Measurements from ENCODE around the gene CIAPIN1.

Gene CIAPIN1

DNA sequence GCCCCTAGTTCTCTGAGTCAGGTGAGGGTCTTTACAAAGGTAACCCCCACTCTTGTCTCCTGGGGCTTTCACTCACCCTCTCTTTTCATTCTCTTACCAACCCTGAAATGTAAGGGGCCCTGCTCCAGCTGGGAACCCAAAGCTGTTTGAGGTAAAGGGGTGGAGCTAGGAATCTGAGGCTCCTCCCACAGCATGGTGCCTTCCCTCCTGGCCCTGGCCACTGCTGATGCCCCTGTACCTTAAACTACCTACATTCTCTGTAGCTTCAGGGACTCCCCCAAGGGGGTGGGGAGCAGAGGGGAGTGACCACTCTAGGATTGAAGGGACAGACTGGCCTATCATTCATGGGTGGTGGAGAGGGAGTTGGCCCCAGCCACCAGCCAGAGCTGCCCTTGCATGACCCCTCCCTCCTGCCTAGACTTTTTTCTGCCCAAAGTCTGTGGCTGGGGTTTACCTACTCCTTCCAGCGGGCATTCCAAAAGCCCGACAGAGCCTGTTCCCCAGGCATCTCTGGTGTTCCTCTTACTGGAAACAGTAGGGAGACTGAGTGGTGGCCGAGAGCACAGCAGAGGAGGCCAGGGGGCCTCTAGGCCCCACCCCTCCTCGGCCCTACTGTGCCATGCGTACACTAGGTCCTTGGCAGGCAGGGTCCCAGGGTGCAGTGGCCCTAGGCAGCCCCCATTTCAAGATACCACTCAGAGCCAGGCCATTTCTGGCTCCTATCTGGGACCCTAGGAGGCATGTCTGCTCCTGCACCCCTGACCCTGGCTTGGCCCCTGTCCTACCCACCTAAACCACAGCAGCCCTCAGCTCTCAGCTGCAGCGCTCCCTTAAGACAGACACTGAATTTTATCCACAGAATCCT lies 29.6 kb upstream of the CIAPIN1 start:
- Histone ChIP-seq H3K4me2 (peak overlapping the region; percentile 98), H3K9ac (no peak overlapping the region; the same call in 1 of the 2 replicates), H3K4me1 (peaks cover 90% of the 10 kb centered on the region)

DNA sequence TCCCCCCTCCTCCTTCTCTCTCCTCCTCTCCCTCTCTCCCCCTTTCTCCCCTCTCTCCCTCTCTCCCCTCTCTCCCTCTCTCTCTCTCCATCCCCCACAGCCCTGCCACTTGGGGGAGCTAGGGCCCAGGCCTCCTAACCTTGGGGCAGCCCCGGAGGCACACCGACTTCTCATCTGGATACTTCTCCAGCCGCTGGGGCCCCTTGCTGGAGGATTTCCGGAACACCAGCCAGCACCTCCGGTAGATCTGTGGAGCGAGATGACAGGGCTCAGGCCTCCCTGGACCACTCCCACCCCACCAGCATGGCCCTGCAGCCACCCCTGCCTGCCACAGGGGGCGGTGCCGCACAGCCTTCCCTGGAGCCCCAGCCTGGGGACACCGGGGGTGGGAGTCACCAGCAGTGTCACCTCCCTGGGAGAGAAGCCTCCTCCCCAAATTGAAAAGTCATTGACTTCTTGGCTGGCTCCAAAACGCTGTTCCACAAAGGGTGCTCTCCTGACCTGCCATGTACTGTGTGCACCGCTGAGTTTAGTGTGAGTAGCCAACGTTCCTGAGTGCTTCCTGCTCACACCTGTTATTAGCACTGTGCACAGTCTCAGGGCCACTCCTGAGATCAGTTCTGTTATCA lies 28.6 kb upstream of the CIAPIN1 start:
- no peak for TF ChIP-seq Cebpa-rat (IDR thresholded peaks at IDR 0.05)
- peak overlapping the region; percentile 98 for H3K4me2 ChIP-seq
- no peaks in the 10 kb centered on the region for H3K9me3 ChIP-seq
- no peak overlapping the region for H3K9ac ChIP-seq
- no peak overlapping the region; the same call in 1 of the 2 replicates for H3K27ac ChIP-seq
- H3K27me3 ChIP-seq, result no peaks in the 10 kb centered on the region
- peaks cover 38% of the 10 kb centered on the region for H3K36me3 ChIP-seq
- peaks cover 83% of the 10 kb centered on the region for H3K4me1 ChIP-seq
- H3K4me3 ChIP-seq, result no peak overlapping the region
- peaks cover 47% of the 10 kb centered on the region for H4K20me1 ChIP-seq

More for the DNA sequence above, 29.6 kb upstream of the CIAPIN1 start:
- H3K36me3 ChIP-seq, result peaks cover 30% of the 10 kb centered on the region
- TF ChIP-seq Cebpa-rat (IDR thresholded peaks at IDR 0.05), result no peak
- H3K27me3 ChIP-seq, result no peaks in the 10 kb centered on the region
- H4K20me1 ChIP-seq, result peaks cover 47% of the 10 kb centered on the region
- peak overlapping the region; percentile 29; the same call in 1 of the 2 replicates for H3K27ac ChIP-seq
- H3K9me3 ChIP-seq, result no peaks in the 10 kb centered on the region
- no peak overlapping the region for H3K4me3 ChIP-seq

DNA sequence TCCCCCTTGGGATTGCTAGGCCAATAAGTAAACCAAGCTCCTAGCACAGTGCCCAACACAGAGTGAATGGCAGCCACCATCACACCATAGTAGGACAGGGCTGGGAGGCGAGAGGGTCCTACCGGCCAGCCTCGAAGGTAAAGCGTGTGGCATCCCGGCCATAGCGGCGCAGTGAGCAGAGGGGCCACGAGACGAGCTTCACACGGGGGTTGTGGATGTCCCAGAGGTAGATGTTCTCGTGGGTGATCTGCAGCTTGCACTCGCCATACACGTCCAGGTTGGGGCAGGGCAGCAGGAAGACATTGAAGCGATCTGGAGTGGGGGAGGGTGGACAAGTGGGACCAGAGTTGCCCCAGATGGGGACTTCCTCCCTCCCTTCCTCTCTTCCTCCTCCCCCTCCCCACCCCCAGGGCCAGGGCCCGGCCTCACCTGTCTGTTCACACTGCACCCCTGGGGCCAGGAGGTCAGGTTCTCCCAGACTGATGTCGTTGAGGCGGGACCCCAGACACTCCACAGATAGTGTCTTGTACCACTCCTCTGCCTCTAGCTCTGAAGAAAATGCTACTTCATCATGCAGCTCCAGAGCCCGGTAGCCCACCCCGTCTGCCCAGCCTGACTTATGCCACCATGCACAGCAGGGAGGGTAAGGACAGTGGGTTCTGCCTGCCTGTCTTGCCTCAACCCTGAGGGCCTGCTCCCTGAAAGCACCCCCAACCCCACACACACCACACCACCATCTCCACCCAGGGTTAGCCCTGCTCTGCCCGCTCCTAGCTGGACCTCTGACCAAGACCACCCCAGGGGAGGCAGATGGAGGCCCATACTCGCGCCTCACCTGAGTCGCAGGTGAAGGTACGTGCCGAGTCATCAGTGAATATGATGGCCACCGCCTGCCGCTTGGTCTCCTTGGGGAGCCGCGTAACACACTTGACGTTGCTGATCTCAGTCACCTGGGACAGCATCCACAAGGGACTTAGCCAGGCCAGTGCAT lies 27.8 kb upstream of the CIAPIN1 start:
- TF ChIP-seq Cebpa-rat (IDR thresholded peaks at IDR 0.05), result no peak
- Histone ChIP-seq H3K9ac (no peak overlapping the region), H3K4me1 (peaks cover 75% of the 10 kb centered on the region), H3K27ac (peak overlapping the region; percentile 55), H3K9me3 (no peaks in the 10 kb centered on the region), H3K36me3 (peaks cover 47% of the 10 kb centered on the region), H4K20me1 (peaks cover 47% of the 10 kb centered on the region), H3K4me3 (no peak overlapping the region), H3K4me2 (peak overlapping the region; percentile 98), H3K27me3 (no peaks in the 10 kb centered on the region)

DNA sequence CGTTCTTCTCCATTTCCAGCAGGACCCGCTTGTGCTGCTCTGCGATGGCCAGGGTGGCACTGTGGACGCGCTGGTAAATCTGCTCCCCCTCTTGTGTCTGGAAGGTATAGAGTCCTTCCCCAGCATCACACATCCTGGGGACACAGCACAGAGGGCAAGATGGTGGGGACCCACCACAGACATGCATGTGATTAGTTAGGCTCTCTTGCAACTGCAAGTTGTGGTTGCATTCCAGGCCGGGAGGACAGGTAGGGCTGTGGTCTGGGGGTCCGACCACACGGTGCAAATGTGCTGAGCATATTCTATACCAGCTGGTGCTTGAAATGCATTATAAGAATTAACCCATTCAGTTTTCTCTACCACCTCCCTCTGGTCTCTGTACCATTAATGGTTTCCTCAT lies 26.7 kb upstream of the CIAPIN1 start:
- Histone ChIP-seq H3K27me3 (no peaks in the 10 kb centered on the region), H3K4me1 (peaks cover 64% of the 10 kb centered on the region), H3K36me3 (peaks cover 57% of the 10 kb centered on the region), H4K20me1 (peaks cover 57% of the 10 kb centered on the region), H3K4me3 (no peak overlapping the region), H3K9me3 (no peaks in the 10 kb centered on the region), H3K9ac (no peak overlapping the region), H3K27ac (no peak overlapping the region), H3K4me2 (no peak overlapping the region)
- no peak for TF ChIP-seq Cebpa-rat (IDR thresholded peaks at IDR 0.05)

DNA sequence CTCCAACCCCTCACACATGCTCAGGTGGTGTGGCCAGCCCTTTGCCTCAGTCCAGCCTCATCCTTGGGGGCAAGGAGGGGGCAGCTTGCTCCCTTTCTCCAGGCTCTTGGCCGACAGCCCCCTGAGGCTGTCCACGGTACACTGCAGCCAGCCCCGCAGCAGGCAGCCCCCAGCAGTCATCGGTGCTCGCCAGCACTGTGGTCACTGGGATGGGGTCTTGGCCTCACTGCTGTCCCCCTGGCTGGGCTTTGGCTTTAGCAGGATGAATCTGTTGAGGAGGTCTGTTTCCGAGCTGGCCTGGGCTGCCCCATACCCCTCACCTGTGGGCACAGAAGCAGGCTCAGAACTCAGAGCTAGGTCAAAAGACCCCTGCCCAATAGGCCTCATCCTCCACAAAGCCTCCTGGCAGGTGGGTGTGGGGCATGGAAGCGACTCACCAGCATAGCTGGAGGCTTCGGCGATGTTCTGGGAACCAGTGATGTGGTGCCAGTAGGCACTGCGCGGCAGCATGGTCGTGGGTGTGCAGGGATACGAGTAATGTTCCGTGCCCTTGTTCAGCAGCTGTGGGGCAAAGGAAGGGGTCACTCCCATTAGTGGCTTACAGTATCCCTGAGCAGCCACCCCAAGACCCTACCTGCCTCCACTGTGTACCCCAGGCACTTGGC lies 26.1 kb upstream of the CIAPIN1 start:
- H3K9me3 ChIP-seq, result no peaks in the 10 kb centered on the region
- H3K4me2 ChIP-seq, result peak overlapping the region; percentile 67
- peaks cover 58% of the 10 kb centered on the region for H3K4me1 ChIP-seq
- H3K36me3 ChIP-seq, result peaks cover 63% of the 10 kb centered on the region
- H3K27me3 ChIP-seq, result no peaks in the 10 kb centered on the region
- peaks cover 59% of the 10 kb centered on the region for H4K20me1 ChIP-seq
- peak overlapping the region; percentile 42; the same call in 1 of the 2 replicates for H3K9ac ChIP-seq
- H3K27ac ChIP-seq, result peak overlapping the region; percentile 64
- TF ChIP-seq Cebpa-rat (IDR thresholded peaks at IDR 0.05), result no peak
- H3K4me3 ChIP-seq, result no peak overlapping the region

DNA sequence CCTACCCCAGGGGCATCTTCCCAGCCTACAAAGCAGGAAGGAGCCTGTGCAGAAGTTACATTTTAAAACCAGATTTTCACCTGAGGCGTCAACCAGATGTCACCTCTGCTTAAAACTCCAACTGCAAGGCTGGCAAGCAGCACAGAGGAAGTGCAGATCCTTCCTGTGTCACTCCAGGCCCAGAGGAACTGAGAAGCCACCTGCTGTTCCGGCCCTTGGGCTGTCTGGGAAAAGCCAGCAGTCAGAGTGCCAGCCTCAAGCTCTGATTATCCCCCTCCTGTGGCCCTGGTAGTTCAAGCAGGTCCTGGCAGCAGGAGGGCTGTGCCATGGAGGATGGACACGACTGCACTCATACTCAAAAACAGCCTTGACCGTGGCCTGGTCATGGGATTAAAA lies 25.5 kb upstream of the CIAPIN1 start:
- Histone ChIP-seq H3K4me3 (no peak overlapping the region), H3K27ac (peak overlapping the region; percentile 64), H3K27me3 (no peaks in the 10 kb centered on the region), H3K9ac (peak overlapping the region; percentile 42), H3K9me3 (no peaks in the 10 kb centered on the region), H3K4me2 (peak overlapping the region; percentile 67), H3K36me3 (peaks cover 70% of the 10 kb centered on the region), H4K20me1 (peaks cover 58% of the 10 kb centered on the region), H3K4me1 (peaks cover 52% of the 10 kb centered on the region)
- no peak for TF ChIP-seq Cebpa-rat (IDR thresholded peaks at IDR 0.05)

DNA sequence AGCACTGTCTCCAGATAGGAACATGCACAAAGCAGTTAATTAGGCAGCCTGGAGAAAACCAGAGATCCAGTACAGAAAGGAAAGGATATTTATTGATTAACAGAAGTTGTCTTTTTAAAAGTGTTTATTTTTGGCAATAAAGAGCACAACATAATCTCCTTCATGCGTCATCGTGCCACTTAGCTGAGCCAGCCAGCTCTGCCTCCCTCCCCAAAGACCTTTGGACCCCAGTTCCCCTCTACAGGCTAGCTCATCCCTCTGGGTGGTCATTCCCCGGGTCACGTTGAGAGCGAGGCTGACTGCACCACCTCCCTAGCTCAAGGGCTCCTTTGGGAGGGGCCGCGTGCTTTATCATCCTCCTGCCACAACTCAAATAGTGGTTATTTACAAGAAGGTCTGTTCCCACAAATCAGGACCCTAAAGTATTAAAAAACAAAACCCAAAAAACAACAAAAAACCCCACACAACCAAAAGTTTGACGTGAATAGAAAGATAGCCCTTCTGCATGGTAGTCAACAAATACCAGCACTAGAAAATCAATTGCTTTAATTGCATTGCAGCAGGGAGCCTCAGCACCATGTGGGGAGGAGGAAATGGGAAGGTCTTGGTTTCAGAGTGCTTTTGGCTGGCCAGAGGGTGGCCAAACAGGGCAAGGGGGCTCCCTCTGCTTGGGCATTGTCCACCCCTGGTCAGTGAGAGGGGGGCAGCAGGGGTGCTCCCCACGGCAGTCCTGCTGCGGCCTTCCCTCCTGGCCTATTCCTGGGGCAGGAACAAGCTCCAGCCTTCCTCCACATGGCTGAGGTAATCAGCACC lies 24.9 kb upstream of the CIAPIN1 start:
- no peak for TF ChIP-seq Cebpa-rat (IDR thresholded peaks at IDR 0.05)
- Histone ChIP-seq H3K36me3 (peaks cover 76% of the 10 kb centered on the region), H3K9ac (peak overlapping the region; percentile 42), H3K27ac (peak overlapping the region; percentile 64), H3K4me3 (no peak overlapping the region), H3K4me1 (peaks cover 46% of the 10 kb centered on the region), H4K20me1 (peaks cover 52% of the 10 kb centered on the region), H3K4me2 (peak overlapping the region; percentile 67), H3K27me3 (no peaks in the 10 kb centered on the region), H3K9me3 (no peaks in the 10 kb centered on the region)

DNA sequence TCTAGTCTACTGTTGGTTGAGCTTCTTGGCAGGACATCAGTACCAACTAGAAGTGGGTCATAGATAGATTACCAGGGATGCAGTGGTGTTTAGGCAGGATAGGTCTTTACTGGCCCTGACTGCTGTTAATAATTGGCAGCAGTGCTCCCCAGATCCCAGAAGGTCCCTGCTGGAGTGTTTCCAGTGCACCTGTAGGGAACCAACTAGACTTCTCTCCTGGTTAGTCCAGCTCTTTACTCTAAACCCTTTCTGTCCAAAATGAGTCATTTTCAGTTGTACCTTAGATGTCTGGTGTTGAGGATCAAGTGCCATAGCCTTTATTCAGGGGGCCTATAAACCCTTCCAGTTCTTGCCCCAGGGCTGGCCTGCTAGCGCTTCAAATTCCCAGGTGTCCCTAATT lies 24.0 kb upstream of the CIAPIN1 start:
- Histone ChIP-seq H3K36me3 (peaks cover 84% of the 10 kb centered on the region), H4K20me1 (peaks cover 47% of the 10 kb centered on the region), H3K27ac (no peak overlapping the region), H3K4me3 (no peak overlapping the region), H3K9ac (no peak overlapping the region), H3K9me3 (no peaks in the 10 kb centered on the region), H3K27me3 (no peaks in the 10 kb centered on the region), H3K4me1 (peaks cover 37% of the 10 kb centered on the region), H3K4me2 (no peak overlapping the region)
- no peak for TF ChIP-seq Cebpa-rat (IDR thresholded peaks at IDR 0.05)

Measured in BLaER1 (cell line).